ENCODE results near the gene NCOA6.

DNA sequence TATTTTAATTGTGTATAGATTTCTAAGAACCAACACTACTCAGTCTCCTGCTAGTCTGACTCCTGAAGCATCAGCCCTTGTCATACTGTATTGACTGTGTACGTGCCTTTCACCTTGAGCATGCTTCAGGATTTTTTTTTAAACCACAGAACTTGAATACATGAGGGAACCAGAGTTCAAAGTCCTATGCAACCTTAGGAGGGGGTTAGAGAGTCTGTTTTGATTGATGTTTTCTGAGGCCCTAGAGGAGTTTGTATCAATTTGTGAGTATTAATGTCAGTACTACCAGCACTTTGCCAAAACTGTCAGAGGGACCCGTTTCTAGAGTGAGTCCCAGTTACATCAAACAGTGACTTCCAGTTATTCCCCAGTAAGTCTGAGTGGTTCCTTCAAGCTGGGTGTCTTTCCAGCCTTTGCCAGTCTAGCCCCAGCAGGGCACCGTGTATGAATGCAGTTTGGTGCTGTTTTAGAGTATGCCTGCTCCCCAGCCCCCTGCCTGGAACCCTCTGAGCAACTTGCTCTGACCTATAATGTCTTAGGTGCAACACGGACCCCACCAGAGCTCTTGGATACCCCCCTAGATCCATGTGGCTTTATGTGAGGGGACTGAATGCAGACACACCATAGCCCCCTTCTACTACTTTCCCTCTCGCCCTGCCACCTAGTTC lies 112.8 kb downstream of the NCOA6 start:
- TF ChIP-seq, protein P1, sequence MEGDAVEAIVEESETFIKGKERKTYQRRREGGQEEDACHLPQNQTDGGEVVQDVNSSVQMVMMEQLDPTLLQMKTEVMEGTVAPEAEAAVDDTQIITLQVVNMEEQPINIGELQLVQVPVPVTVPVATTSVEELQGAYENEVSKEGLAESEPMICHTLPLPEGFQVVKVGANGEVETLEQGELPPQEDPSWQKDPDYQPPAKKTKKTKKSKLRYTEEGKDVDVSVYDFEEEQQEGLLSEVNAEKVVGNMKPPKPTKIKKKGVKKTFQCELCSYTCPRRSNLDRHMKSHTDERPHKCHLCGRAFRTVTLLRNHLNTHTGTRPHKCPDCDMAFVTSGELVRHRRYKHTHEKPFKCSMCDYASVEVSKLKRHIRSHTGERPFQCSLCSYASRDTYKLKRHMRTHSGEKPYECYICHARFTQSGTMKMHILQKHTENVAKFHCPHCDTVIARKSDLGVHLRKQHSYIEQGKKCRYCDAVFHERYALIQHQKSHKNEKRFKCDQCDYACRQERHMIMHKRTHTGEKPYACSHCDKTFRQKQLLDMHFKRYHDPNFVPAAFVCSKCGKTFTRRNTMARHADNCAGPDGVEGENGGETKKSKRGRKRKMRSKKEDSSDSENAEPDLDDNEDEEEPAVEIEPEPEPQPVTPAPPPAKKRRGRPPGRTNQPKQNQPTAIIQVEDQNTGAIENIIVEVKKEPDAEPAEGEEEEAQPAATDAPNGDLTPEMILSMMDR (IDR thresholded peaks at IDR 0.05; ENCODE audit: insufficient read depth, low read length), result no peak
- TF ChIP-seq POLR2AphosphoS5 (IDR thresholded peaks at IDR 0.05; ENCODE audit: low read depth), result no peak
- TF ChIP-seq, protein P2, sequence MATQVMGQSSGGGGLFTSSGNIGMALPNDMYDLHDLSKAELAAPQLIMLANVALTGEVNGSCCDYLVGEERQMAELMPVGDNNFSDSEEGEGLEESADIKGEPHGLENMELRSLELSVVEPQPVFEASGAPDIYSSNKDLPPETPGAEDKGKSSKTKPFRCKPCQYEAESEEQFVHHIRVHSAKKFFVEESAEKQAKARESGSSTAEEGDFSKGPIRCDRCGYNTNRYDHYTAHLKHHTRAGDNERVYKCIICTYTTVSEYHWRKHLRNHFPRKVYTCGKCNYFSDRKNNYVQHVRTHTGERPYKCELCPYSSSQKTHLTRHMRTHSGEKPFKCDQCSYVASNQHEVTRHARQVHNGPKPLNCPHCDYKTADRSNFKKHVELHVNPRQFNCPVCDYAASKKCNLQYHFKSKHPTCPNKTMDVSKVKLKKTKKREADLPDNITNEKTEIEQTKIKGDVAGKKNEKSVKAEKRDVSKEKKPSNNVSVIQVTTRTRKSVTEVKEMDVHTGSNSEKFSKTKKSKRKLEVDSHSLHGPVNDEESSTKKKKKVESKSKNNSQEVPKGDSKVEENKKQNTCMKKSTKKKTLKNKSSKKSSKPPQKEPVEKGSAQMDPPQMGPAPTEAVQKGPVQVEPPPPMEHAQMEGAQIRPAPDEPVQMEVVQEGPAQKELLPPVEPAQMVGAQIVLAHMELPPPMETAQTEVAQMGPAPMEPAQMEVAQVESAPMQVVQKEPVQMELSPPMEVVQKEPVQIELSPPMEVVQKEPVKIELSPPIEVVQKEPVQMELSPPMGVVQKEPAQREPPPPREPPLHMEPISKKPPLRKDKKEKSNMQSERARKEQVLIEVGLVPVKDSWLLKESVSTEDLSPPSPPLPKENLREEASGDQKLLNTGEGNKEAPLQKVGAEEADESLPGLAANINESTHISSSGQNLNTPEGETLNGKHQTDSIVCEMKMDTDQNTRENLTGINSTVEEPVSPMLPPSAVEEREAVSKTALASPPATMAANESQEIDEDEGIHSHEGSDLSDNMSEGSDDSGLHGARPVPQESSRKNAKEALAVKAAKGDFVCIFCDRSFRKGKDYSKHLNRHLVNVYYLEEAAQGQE (IDR thresholded peaks at IDR 0.05; ENCODE audit: insufficient replicate concordance, low read depth), result no peak
- no peak for TF ChIP-seq GABPA (IDR thresholded peaks at IDR 0.05; ENCODE audit: low read depth)
- TF ChIP-seq SPI1 (IDR thresholded peaks at IDR 0.05; ENCODE audit: borderline replicate concordance, low read depth), result no peak

Data from HL-60 (cell line).